IMR-90 (cell line): Measurements from ENCODE around the gene AAK1.

Experiments used
- BHLHE40 ChIP-seq: fragments of 150-350 bp; IDR thresholded peaks from 2 replicates; pipeline ENCODE4 v1.6.1; 2016; ENCODE audit warnings: mild to moderate bottlenecking, low read depth, low read length
- CHD1 ChIP-seq: IDR thresholded peaks from 2 replicates; pipeline ENCODE4 v1.6.1; 2012; ENCODE audit warnings: low read depth, low read length, improper control_type of control experiment
- CTCF ChIP-seq: conservative IDR thresholded peaks from 2 replicates; pipeline ENCODE4 v1.5.1; 2012; ENCODE audit warnings: mild to moderate bottlenecking, low read depth, low read length, improper control_type of control experiment
- ELK1 ChIP-seq: fragments of 150-350 bp; IDR thresholded peaks from 2 replicates; pipeline ENCODE4 v1.6.1; 2016; ENCODE audit warnings: low read depth, mild to moderate bottlenecking, low read length, moderate library complexity, borderline replicate concordance
- MAFK ChIP-seq: IDR thresholded peaks from 2 replicates; pipeline ENCODE4 v1.6.1; 2012; ENCODE audit warnings: low read depth, low read length, improper control_type of control experiment
- MXI1 ChIP-seq: IDR thresholded peaks from 2 replicates; pipeline ENCODE4 v1.6.1; 2012; ENCODE audit warnings: low read depth, mild to moderate bottlenecking, low read length, moderate library complexity, borderline replicate concordance
- NFE2L2 ChIP-seq: fragments of 150-350 bp; IDR thresholded peaks from 2 replicates; pipeline ENCODE4 v1.6.1; 2016; ENCODE audit warnings: low read depth, mild to moderate bottlenecking, low read length
- POLR2A ChIP-seq: IDR thresholded peaks from 2 replicates; pipeline ENCODE4 v1.6.1; 2012; ENCODE audit warnings: mild to moderate bottlenecking, low read depth, low read length
- RAD21 ChIP-seq: IDR thresholded peaks from 2 replicates; pipeline ENCODE4 v1.6.1; 2012; ENCODE audit warnings: low read length, improper control_type of control experiment
- USF2 ChIP-seq: fragments of 150-350 bp; IDR thresholded peaks from 2 replicates; pipeline ENCODE4 v1.6.1; 2017; ENCODE audit warnings: mild to moderate bottlenecking, antibody characterized with exemption, low read length, low read depth

- TF ChIP-seq CTCF: no peak
- TF ChIP-seq ELK1: no peak
- no peak for TF ChIP-seq USF2
- TF ChIP-seq POLR2A: no peak
- no peak; the same call in 1 of the 2 replicates for TF ChIP-seq NFE2L2
- no peak for TF ChIP-seq RAD21
- no peak for TF ChIP-seq MAFK
- peak; percentile 57 for TF ChIP-seq BHLHE40
- TF ChIP-seq CHD1: no peak
- no peak for TF ChIP-seq MXI1
Measured at GRCh38 chr2:69601179-69601612, 42.3 kb downstream of the AAK1 start.
